ENCODE data around the gene GPC6.

- TF ChIP-seq, protein P1, sequence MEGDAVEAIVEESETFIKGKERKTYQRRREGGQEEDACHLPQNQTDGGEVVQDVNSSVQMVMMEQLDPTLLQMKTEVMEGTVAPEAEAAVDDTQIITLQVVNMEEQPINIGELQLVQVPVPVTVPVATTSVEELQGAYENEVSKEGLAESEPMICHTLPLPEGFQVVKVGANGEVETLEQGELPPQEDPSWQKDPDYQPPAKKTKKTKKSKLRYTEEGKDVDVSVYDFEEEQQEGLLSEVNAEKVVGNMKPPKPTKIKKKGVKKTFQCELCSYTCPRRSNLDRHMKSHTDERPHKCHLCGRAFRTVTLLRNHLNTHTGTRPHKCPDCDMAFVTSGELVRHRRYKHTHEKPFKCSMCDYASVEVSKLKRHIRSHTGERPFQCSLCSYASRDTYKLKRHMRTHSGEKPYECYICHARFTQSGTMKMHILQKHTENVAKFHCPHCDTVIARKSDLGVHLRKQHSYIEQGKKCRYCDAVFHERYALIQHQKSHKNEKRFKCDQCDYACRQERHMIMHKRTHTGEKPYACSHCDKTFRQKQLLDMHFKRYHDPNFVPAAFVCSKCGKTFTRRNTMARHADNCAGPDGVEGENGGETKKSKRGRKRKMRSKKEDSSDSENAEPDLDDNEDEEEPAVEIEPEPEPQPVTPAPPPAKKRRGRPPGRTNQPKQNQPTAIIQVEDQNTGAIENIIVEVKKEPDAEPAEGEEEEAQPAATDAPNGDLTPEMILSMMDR (IDR thresholded peaks at IDR 0.05): no peak
- TF ChIP-seq POLR2A (IDR thresholded peaks at IDR 0.05): no peak
- no peak for TF ChIP-seq POLR2AphosphoS5 (IDR thresholded peaks at IDR 0.05)
Observed at GRCh38 chr13:94210816-94211215, 984.2 kb downstream of the GPC6 start.
